Glomerular visceral epithelial cell (primary cell): Measurements from ENCODE around the gene CAPS.

Source experiments
- DNase-seq: peaks from one replicate; pipeline ENCODE4 v3.0.0-alpha.2; 2016; ENCODE audit errors: extremely low spot score

The CAPS gene

DNA sequence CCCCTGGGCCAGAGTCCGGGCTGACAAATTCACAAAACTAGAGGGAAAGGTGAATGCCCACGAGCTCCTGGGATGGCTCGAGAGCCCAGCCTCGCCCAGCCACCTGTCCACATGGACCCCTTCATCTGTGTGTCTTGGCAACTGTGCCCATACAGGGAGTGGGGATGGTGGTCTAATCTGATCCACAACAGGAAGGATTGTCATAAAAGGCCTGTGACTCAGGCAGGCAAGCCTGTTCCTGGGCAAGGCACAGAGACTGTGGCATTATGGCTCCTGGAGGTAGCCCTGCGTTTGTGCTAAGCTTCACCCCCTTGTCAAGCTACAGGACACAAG lies 20.0 kb downstream of the CAPS start:
- DNase-seq = no peak

DNA sequence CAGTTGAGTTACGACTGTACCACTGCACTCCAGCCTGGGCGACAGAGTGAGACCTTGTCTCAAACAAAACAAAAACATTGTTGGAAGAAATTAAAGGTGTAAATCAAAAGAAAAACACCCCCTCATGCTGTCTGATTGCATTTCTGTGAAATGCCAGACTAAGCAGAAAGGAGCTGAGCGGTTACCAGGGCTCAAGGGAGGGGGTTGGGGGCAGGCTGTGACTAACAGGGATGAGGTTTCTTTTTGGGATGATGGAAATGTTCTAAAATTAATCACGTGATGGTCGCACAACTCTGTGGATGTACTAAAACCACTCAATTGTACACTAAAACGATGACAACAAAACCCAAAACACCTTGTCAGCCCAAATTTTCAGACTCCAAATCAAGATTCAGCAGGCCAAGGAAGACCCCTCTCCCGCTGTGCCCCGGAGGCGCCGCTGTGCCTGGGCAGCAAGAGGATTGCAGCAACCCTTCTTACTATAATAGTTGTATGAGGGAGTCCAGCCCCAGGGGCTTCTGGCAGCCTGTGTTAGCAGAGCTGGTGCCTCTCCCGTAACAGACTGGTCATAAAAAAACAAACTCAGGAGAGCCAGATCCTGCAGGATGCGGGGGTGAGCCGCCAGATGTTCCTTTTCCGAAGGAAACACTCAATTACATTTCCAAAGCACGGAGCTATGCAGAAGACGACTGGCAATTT lies 20.9 kb downstream of the CAPS start:
- DNase-seq = no peak

DNA sequence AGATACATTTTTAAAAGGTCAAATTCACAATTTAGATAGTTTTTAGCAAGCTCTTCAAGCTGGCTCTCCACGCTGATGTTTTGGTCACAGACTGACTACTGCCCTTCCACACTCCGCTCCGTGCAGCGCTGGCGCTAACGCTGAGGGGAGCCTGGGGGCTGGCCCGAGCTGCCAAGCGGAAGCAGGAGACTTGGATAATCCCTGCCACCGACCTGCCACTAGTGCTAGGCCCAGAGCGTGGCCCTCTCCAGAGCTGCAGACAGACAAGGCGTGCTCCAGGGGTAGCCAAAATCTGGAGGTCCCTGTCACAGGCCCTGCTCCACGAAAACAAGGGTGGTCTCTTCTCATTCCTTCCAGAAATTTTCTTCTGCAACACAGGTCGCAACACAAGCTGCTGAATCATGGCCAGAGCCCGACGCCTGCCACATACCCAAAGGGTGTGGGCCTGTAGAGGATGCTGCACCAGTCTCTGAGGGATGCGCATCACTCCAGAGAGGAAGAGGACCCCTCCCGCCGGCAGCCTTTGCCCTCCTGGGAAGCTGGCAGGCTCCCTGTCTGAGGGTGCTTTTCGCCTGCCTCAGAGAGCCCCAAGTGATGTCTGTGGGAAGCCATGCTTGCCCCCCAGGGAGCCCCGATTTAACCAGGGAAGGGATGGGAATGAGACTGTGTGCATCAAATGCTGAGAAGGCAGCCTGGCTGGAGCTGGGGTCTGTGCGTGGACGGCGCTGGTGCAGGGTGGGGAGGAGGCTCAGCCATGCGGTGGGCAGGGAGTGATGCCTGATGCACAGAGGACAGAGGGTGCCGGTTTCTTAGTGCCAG lies 21.6 kb downstream of the CAPS start:
- DNase-seq = no peak

DNA sequence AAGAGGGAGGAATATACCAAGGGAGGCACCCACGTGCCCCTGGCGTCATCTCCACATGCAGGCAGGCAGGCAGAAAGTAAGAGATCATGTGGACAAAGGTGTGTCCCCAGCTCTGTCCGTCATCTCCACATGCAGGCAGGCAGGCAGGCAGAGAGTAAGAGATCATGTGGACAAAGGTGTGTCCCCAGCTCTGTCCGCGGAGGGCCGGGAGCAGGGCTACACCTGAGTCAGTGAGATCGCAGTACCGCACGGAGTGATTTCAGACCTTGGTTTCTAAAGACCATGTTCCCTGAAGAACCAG lies 22.2 kb downstream of the CAPS start:
- DNase-seq = no peak

DNA sequence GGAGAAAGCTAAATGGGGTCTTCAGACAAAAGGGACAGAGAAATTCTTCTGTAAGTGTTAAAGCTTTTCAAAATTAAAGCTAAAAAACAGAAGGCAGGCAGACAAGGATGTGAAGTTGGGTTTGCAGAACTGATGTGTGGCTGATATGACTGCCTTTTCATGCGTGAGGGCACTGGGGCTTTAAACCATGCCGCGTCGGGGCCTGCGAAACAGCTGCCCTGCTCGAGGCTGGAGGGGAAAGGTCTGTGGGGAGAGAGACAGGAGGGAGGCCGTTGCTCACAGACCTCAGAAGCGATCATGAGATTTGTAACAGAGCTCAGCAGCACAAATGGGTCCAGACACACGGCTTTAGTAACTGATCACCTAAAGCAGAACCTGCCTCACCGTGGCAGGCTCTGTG lies 23.5 kb downstream of the CAPS start:
- DNase-seq = no peak

DNA sequence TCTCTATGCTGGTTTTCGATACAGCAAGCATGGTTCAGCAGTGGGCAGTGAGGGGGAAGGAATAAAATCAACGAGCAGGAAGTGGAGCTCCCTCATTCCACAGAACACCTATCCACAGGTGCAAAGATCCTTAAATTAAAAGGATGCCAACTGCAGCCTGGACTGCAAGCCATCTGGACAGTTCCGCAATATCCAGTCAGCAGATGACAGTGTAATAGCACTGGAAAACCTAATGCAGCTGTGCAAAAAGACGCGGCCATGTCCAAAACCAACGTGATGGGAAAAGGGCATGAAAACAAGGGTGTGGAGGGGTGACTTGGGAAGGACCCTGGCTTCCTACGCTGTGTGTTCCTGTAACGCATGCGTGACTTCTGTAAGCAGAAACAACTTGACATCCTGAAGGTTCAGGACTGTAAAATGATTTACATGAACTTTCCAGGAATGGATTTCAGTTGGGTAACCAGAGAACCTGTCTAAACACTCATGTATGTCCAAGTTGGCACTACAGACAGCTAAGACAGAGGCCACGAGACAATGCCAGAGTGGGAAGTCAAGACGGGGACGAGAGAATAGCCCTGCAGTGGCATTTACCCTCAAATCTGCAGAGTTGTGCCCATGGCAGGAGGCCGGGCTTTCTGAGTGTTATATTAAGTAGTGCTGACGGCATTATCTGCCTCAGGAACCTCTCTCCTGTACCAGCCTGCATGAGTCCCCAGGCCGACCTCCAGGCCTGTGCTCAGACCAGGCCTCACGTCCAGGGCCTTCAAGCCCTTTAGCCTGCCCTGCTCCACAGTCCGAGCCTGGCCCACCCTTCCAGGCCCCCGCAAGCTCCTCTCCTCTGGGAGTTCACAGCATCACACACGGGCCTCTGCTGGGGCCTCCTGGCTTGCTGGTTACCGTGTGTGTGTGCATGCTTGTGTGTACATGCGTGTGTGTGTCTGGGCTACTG lies 26.5 kb downstream of the CAPS start:
- no peak for DNase-seq

DNA sequence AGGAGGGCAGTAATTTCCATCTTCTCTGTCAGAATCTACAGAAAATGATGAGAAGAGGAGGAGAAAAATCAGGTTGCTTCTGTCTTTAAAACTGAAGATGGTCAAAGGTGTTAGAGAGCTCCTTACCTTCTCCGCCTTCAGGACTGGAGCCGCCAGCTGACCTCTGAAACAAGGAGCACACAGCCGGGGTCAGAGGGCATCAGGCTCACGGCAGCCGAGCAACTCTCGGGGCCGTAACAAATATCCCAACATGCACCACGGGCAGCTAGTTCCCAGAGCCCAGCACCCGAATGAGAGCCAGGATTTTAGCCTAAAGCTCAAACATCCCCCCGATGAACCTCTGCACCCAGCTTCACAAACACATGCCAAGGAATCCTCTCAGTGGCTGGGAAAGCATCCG lies 27.6 kb downstream of the CAPS start:
- no peak for DNase-seq

DNA sequence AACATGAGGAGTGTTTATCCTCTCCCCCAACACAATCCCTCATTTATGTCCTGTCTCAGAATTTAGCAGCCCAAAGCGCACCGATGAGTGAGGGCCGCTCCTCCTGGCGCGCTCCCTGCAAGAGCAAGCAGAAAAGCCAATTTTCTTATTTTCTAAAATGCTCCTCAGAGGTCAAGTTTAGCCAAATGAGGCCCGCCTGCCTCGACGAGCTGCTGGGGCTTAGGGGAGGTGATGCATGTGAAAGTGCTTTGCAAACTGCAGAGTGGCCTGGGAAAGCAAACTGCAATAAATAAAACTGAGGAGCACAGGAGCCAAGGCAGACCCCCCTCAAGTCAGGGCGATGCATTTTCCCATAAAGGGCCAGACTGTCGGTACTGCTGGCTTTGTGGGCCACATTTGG lies 29.0 kb downstream of the CAPS start:
- DNase-seq = no peak

DNA sequence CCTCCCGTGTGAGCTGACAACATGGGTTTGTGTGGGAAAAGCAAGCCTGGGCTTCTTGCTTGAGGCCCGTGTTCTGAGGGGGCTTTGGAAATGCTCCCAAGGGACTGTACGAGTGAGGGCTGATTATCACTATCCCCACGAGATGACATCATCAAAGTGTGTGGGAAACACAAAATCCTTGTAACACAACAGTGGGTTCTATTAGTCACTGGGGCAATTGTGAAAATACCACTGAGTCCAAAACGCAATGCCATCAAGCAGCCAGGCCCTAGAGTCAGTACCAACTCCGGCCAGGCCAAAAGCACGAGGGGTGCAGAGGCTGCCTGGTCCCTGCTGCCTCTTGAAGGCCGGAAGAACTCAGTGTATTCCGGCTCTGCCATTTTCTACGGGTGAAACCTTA lies 29.6 kb downstream of the CAPS start:
- no peak for DNase-seq

DNA sequence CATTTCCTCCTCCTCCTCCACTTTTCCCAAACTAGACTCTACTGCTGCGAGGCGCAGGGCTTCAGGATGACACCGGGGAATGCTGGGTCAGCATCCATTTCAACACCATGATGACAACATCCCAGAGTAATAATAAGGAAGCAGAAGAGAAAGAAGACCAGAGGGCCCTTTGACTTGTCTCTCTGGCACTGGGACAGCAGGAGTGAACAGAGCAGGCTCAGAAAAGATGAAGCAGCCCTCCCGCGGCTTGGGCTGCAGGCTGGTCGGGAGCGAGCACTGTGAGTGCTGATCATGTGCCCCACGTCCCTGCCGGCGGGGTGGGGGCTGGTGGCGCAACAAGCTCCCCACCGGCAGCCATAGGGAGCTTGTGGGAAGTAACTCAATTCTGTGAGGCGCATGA lies 33.4 kb downstream of the CAPS start:
- no peak for DNase-seq

DNA sequence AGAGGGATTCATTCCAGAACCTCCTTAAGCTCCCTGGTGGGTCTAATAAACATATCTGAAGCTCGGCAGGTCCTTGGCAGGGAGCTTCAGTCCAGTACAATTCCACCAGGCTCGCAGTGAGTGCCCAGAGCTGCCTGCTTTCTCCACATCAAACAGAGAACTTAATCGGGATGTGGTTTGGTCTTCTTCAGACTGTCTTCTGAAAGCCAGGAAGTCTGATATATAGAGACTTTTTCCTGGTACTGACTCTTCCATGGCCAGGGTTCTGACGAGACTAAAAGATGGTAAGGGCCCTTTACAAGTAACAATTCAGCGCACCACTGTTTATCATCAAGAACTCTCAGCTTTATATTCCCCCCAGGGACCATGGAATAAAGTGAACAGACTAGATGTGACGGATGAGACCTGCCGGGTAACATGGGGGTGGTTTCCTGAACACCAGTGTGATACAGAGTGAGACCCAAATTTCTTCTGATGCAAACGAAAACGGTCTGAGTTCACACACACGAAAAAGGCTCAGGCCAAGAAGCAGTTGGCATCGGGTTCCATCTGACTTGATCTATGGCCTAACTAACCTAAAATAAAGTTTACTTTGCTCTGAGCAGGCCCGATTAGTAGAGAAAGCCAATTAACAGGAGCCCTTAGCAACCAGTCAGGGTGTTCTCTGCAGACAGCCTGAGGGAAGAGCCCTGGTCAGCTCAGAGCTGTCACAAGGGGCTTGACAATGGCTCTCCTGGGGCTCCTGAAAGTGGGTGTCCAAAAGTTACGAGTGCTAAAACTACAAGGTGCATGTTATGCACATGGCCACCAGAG lies 34.9 kb downstream of the CAPS start:
- DNase-seq = no peak

DNA sequence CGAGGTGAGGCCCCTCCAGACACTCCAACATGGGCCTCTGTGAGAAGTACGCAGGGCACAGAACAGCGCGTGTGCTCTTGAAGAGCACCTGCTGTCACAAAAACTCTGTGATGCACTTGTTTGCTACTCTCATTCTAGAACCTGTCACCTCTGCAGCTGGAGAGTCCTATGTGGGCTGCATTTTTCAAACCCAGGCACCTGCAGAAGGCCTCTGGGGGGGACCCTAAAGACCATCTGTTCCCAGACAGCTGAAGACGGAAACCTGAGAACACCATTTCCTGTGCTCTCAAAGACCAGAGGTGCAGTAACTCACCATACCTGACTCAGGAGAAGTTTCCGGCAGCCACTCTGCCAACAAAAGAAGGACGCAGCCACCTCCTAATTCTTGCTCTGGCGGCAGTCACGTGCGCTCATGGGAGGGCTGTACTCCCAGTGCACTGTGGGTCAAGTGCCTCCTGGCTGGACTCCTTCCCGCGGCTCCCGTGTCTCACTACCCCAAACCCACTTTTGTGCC lies 35.8 kb downstream of the CAPS start:
- DNase-seq = no peak

DNA sequence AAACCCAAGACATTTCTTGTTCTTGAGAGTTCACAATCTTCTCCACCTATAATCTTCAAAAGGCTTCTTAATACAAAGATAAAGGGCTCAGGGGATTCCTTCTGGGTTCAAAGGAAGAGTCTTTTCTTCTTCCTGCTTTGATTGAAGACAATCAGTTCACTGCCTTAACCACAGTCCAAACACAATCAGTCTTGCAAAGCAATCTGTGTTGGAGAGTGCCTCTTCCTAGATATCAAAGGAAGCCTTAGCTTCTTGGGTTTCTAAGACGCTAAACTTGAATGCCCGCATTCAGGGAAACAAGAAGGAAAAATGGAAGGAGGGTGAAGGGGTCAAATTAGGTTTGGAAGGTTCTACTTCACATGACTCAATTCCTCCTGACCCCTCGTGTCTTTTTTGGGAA lies 36.7 kb downstream of the CAPS start:
- no peak for DNase-seq

DNA sequence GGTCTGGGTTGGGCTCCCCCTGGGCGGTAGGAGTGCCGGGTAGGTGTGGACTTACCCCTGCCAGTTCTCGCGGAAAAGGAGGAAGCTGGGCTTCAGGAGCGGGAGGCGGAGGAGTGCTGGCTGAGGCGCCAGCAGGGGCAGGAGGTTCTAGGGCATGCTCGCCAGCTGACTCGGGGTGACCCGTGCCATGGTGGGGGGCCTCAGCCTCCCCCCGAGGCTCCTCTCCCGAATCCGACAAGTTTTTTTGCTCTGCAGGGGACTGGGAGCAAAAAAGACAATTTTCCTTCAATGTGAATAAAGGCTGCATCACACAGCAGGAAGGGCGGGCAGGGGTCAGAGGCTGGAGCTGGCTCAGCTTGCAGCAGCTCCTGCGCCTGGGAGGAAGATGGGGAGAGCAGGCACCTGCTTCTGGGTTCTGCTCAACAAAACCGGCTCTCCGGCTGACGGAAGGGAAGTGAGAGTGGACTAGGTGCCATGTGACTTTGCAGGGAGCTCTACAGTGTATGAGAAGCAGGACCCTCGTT lies 37.3 kb downstream of the CAPS start:
- no peak for DNase-seq

DNA sequence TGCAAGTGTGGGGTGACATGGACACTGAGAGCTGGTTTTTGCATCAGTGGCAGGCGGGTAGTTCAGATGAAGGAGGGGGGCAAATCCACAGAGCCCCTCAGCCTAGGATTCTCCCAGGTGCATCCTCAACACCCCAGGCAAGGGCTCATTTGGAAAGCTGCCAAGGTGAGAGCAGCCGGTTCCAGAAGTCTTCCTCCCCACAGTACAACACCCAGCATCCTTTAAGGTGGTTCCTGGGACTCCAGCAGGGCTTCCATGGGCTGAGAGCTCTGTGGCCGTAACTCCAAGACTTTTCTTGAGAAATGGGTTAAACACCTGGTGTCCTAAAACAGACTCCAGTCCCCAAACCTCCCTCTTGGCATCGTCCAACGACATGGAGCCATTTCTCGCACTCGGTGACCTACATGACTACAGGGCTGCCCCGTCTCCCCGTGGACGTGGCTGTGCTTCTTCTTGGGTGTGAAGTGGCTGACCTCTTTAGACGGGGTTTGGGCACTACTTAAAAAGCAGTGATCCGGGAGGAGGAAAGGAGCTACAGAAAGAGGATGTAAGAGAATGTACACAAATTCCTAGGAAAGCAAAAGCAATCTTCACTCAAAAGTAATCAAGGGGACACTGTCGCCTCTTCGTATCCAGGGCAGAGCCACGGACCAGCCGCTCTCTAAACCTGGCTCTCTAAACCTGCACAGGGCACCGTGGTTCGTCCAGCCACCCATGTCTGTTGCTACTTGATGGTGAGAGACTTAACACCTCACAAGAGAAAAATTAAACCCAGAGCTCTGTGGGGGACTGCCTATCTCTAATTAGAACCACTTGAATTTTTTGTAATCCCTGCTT lies 38.4 kb downstream of the CAPS start:
- no peak for DNase-seq

DNA sequence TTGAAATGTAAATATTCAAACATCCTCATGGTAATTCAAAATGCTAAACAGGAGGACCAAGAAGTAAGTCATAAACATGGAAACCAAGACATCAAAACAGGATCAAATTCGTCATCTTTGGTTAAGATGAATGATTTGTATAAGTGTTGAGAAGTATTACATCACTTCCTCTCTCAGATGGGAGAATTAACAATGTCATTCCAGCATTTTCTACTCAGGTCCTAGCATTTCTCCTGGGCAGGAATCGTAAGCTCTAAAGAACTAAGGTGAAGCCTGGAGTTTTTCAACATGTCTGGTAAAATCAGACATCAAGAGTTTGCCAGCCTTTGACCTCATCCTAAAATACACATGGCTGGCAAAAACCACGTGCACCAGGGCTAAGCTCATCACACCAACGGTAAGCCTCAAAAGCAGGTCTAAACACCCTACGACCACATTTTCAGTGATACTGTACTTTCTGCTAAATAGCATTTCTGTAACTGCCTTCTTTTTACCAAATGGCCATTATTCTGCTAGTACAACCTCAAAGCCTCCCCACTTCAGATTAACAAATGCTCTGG lies 39.1 kb downstream of the CAPS start:
- no peak for DNase-seq

DNA sequence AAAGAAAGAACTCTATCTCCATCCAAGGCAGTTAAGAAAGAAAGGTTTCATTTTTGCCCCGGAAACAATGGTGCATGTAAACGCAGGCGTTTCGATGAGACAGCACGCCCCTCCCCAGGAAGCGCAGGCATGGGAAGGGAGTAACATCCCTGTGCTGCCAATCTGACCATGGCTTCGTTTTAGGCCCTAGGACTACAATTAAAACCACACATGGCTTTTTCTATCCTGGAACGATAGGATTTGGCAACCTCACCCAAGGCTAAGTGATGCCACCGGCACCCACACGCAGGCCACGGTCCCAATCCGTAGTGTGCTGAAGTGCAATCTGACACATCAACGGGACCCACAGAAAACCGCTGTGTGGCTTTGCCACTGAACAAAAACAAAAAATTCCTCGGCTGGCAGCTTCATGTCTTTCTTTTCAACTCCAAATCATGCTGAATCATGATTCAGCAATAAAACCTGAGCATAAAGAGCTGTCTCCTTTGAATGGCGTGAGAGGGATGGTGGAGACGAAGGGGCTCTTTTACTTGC lies 39.7 kb downstream of the CAPS start:
- DNase-seq = no peak

DNA sequence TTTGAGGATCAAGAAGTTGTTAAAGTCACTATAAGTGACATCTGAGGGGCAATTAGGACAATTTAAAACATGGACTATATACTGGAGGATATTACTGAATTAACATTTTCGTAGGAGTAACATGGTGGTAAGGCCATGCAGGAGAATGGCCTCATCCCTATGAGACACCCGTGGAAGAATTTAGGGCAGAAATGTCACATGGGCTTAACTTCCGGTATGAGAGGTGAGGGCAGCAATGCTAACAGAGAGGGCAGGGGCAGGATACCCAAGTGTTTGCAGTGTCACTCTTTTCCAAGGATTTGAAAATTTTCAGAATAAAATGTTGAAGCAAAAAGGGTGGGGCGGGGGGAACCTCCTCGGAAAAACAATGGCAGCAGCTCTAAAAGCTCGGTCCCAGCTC lies 40.2 kb downstream of the CAPS start:
- DNase-seq = no peak

DNA sequence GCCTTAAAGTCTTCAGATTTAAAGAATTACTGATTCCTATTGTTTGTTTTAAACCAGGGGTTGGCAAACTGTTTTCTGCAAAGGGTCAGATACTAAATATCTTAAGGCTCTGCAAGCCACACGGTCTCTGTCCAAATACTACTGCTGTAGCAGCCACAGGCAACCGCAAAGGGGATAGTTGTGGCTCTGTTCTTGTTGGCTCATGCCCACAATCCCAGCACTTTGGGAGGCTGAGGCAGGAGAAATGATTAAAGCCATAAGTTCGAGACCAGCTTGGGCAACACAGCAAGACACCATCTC lies 41.5 kb downstream of the CAPS start:
- DNase-seq = no peak

DNA sequence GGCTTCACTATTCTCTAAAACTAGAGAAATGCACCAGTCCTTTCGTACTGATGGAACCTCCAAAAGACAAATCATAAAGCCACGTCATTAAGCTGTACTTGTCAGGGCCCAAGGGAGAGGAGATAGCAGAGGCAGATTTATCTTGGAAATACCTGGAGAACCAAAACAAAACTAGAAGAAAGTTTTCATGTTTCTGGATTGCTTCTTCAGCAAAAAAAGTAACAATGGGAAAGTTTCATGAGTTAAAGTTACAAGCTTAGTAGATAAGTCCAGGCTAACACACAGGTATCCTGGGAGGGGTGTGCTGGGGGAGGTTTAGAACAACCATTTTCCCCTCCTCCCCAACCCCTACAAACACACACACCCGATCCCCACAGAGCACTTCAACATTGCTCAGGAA lies 42.3 kb downstream of the CAPS start:
- no peak for DNase-seq
